K562 (cell line): Measurements from ENCODE around the gene SETD1B. TPM values are rescaled to one million over a fixed set of nuclear protein-coding genes. Genes with fewer than 3 reads are reported as not detected.

Source experiments
- BACH1 ChIP-seq: fragments of 200-800 bp; sonication (Bioruptor generic); IDR thresholded peaks from 2 replicates; pipeline ENCODE4 v1.6.1; 2016; ENCODE audit warnings: missing genetic modification characterization, missing compliant biosample characterization
- CREBBP ChIP-seq: IDR thresholded peaks from one replicate; pipeline ENCODE4 v1.6.1; 2012; ENCODE audit warnings: low read depth, mild to moderate bottlenecking, control low read depth, inconsistent platforms, low read length
- TOE1 ChIP-seq, 2 experiments: fragments of 450-650 bp in 1 of 2; sonication (generic) in 1 of 2; formaldehyde crosslinking in 1 of 2; IDR thresholded peaks; 2 replicates each; pipeline versions ENCODE4 v1.7.1 to v1.8.0; 2016 to 2022; ENCODE audit warnings: borderline replicate concordance in 2 of 2, mild to moderate bottlenecking in 2 of 2, antibody characterized with exemption in 1 of 2, inconsistent platforms in 1 of 2, low read depth in 1 of 2, missing genetic modification reagents in 1 of 2, moderate library complexity in 1 of 2
- ZNF707 ChIP-seq: fragments of 250-450 bp; sonication (Bioruptor Pico); conservative IDR thresholded peaks from 2 replicates; pipeline ENCODE4 v1.8.0; 2022; ENCODE audit warnings: inconsistent platforms, mild to moderate bottlenecking, moderate library complexity
- polyA plus RNA-seq, 8 experiments: library from polyadenylated mRNA; depleted of rRNA in 4 of 8; stranded (reverse) in 5 of 8; unstranded in 3 of 8; fragments of >200 nt; fragmentation: Nextera tagmentation in 2 of 8; fragmentation: Illumina TruSeq in 1 of 8; extraction: Ambion mirVana in 2 of 8; extraction: Trizol in 1 of 8; gene quantifications; 2 replicates each; pipeline versions ENCODE4 v1.2.1 to v1.2.3, GENCODE V29; 2011 to 2014; ENCODE audit warnings: inconsistent platforms in 1 of 8, missing spikeins in 1 of 8
- total RNA-seq, 7 experiments: library from RNA; depleted of rRNA in 6 of 7; stranded (reverse); fragments of >200 nt in 6 of 7; fragmentation: Illumina TruSeq in 2 of 7; extraction: Trizol in 2 of 7; gene quantifications; 2 replicates each; pipeline versions ENCODE4 v1.2.1 to v1.2.3, GENCODE V29; 2011 to 2021; ENCODE audit warnings: low replicate concordance in 1 of 7
- TF ChIP-seq, protein P1 (sequence below): fragments of 450-650 bp; IDR thresholded peaks from 2 replicates; pipeline ENCODE4 v1.6.1; 2016; ENCODE audit warnings: low read depth
- TF ChIP-seq, protein P2 (sequence below): sonication (generic); formaldehyde crosslinking; IDR thresholded peaks from 2 replicates; pipeline ENCODE4 v1.8.1; 2023; ENCODE audit warnings: mild to moderate bottlenecking, missing genetic modification reagents
- TF ChIP-seq, protein P3 (sequence below): sonication (generic); formaldehyde crosslinking; IDR thresholded peaks from 2 replicates; pipeline ENCODE4 v1.8.0; 2023; ENCODE audit warnings: mild to moderate bottlenecking, missing genetic modification reagents
- TF ChIP-seq, protein P4 (sequence below): fragments of 450-650 bp; IDR thresholded peaks from 2 replicates; pipeline ENCODE4 v1.6.1; 2016; ENCODE audit warnings: antibody characterized with exemption
- TF ChIP-seq, protein P5 (sequence below): fragments of 450-650 bp; formaldehyde crosslinking; conservative IDR thresholded peaks from 2 replicates; pipeline ENCODE4 v1.4.0; 2022; ENCODE audit warnings: mild to moderate bottlenecking, missing genetic modification characterization

Gene SETD1B
- total and polyA plus RNA-seq, 9 of the 15 experiments (the other 6 are each of a cell fraction or from before 2014, with no cell fraction given), result 0.48 to 26.6 (median 2.3) TPM

DNA sequence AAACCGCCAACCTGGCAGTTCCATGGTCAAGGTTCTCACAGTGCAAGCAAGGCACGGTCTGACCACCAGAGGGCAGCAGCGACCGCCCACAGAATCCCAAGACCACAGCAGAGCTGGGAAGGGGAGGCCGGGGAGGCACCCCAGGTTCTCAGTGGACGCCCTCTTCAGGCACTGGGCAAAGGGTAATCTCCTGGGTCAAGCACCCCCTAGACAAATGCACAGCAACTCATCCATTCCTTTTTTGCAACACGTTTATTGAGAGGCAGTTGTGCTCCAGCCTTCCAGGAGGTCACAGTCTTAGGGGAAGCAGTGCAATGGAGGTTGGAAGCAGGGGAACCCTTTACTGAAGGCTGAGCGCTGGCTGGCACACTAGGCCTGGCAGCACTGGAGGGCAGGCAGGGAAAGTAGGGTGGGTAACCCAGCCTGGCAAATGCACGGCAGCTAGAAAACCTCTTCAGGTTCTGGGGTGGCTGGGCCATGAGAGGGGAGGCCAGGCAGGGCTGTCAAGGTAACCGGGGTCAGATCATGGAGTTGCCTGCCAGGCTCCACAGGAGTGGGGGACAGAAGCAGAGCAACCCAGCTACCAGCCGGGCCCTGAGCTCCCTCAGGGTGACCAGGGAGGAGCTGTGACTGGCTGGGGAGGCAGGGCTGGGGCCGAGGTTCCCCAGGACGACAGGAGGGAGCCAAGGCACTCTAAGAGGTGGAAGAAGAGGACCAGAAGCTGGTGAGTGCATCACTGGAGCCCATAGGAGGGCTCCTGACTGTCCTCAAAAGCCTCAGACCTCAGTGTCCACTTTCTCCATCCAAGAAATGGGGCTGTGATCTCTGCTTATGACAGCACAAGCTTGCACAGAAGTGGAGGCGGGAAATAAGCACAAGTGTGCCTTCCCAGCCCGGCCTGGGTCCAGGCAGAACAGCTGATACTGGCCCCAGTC, 8.5 kb upstream of the SETD1B start (continued):
- TF ChIP-seq, protein P1, sequence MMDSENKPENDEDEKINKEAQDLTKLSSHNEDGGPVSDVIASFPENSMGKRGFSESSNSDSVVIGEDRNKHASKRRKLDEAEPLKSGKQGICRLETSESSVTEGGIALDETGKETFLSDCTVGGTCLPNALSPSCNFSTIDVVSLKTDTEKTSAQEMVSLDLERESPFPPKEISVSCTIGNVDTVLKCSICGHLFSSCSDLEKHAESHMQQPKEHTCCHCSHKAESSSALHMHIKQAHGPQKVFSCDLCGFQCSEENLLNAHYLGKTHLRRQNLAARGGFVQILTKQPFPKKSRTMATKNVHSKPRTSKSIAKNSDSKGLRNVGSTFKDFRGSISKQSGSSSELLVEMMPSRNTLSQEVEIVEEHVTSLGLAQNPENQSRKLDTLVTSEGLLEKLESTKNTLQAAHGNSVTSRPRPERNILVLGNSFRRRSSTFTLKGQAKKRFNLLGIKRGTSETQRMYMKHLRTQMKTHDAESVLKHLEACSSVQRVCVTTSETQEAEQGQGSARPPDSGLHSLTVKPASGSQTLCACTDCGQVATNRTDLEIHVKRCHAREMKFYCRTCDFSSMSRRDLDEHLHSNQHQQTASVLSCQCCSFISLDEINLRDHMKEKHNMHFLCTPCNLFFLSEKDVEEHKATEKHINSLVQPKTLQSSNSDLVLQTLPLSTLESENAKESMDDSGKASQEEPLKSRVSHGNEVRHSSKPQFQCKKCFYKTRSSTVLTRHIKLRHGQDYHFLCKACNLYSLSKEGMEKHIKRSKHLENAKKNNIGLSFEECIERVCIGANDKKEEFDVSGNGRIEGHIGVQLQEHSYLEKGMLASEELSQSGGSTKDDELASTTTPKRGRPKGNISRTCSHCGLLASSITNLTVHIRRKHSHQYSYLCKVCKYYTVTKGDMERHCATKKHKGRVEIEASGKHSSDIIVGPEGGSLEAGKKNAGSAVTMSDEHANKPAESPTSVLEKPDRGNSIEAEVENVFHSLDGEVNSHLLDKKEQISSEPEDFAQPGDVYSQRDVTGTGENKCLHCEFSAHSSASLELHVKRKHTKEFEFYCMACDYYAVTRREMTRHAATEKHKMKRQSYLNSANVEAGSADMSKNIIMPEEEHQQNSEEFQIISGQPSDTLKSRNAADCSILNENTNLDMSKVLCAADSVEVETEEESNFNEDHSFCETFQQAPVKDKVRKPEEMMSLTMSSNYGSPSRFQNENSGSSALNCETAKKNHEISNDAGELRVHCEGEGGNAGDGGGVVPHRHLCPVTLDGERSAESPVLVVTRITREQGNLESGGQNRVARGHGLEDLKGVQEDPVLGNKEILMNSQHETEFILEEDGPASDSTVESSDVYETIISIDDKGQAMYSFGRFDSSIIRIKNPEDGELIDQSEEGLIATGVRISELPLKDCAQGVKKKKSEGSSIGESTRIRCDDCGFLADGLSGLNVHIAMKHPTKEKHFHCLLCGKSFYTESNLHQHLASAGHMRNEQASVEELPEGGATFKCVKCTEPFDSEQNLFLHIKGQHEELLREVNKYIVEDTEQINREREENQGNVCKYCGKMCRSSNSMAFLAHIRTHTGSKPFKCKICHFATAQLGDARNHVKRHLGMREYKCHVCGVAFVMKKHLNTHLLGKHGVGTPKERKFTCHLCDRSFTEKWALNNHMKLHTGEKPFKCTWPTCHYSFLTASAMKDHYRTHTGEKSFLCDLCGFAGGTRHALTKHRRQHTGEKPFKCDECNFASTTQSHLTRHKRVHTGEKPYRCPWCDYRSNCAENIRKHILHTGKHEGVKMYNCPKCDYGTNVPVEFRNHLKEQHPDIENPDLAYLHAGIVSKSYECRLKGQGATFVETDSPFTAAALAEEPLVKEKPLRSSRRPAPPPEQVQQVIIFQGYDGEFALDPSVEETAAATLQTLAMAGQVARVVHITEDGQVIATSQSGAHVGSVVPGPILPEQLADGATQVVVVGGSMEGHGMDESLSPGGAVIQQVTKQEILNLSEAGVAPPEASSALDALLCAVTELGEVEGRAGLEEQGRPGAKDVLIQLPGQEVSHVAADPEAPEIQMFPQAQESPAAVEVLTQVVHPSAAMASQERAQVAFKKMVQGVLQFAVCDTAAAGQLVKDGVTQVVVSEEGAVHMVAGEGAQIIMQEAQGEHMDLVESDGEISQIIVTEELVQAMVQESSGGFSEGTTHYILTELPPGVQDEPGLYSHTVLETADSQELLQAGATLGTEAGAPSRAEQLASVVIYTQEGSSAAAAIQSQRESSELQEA, result no peak
- TF ChIP-seq, protein P2, sequence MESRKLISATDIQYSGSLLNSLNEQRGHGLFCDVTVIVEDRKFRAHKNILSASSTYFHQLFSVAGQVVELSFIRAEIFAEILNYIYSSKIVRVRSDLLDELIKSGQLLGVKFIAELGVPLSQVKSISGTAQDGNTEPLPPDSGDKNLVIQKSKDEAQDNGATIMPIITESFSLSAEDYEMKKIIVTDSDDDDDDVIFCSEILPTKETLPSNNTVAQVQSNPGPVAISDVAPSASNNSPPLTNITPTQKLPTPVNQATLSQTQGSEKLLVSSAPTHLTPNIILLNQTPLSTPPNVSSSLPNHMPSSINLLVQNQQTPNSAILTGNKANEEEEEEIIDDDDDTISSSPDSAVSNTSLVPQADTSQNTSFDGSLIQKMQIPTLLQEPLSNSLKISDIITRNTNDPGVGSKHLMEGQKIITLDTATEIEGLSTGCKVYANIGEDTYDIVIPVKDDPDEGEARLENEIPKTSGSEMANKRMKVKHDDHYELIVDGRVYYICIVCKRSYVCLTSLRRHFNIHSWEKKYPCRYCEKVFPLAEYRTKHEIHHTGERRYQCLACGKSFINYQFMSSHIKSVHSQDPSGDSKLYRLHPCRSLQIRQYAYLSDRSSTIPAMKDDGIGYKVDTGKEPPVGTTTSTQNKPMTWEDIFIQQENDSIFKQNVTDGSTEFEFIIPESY (CRISPR knock-in tag), result no peak
- TF ChIP-seq, protein P3, sequence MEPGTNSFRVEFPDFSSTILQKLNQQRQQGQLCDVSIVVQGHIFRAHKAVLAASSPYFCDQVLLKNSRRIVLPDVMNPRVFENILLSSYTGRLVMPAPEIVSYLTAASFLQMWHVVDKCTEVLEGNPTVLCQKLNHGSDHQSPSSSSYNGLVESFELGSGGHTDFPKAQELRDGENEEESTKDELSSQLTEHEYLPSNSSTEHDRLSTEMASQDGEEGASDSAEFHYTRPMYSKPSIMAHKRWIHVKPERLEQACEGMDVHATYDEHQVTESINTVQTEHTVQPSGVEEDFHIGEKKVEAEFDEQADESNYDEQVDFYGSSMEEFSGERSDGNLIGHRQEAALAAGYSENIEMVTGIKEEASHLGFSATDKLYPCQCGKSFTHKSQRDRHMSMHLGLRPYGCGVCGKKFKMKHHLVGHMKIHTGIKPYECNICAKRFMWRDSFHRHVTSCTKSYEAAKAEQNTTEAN (CRISPR knock-in tag), result no peak
- TF ChIP-seq, protein P4, sequence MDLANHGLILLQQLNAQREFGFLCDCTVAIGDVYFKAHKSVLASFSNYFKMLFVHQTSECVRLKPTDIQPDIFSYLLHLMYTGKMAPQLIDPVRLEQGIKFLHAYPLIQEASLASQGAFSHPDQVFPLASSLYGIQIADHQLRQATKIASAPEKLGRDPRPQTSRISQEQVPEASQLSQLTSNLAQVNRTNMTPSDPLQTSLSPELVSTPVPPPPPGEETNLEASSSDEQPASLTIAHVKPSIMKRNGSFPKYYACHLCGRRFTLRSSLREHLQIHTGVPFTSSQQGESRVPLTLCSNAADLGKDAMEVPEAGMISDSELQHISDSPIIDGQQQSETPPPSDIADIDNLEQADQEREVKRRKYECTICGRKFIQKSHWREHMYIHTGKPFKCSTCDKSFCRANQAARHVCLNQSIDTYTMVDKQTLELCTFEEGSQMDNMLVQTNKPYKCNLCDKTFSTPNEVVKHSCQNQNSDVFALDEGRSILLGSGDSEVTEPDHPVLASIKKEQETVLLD, result peak; percentile 38; the same call in 1 of the 2 replicates
- TF ChIP-seq ZNF707 (CRISPR knock-in tag), result no peak
- no peak for TF ChIP-seq BACH1 (tag)
- TF ChIP-seq CREBBP, result no peak
- no peak for TF ChIP-seq TOE1 (IDR thresholded peaks at IDR 0.05; ENCODE audit: borderline replicate concordance)
- TF ChIP-seq TOE1 (CRISPR knock-in tag; IDR thresholded peaks at IDR 0.05; ENCODE audit: borderline replicate concordance, low read depth), result no peak
- TF ChIP-seq, protein P5, sequence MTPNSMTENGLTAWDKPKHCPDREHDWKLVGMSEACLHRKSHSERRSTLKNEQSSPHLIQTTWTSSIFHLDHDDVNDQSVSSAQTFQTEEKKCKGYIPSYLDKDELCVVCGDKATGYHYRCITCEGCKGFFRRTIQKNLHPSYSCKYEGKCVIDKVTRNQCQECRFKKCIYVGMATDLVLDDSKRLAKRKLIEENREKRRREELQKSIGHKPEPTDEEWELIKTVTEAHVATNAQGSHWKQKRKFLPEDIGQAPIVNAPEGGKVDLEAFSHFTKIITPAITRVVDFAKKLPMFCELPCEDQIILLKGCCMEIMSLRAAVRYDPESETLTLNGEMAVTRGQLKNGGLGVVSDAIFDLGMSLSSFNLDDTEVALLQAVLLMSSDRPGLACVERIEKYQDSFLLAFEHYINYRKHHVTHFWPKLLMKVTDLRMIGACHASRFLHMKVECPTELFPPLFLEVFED (CRISPR knock-in tag), result no peak
